GM18498 (cell line): ENCODE data around the gene JAGN1.
"Not testable (repeated sequence)": the region's sequence is repeated elsewhere in the genome, so short reads cannot be mapped to it uniquely, and the experiment has no call there.

Experiments used
- ATAC-seq: cut with Tn5 transposase; IDR thresholded peaks from one replicate; pipeline ENCODE4 v1.9.1; 2021; ENCODE audit warnings: mild to moderate bottlenecking, moderate library complexity; ENCODE audit not compliant: unreplicated experiment

JAGN1 gene

DNA sequence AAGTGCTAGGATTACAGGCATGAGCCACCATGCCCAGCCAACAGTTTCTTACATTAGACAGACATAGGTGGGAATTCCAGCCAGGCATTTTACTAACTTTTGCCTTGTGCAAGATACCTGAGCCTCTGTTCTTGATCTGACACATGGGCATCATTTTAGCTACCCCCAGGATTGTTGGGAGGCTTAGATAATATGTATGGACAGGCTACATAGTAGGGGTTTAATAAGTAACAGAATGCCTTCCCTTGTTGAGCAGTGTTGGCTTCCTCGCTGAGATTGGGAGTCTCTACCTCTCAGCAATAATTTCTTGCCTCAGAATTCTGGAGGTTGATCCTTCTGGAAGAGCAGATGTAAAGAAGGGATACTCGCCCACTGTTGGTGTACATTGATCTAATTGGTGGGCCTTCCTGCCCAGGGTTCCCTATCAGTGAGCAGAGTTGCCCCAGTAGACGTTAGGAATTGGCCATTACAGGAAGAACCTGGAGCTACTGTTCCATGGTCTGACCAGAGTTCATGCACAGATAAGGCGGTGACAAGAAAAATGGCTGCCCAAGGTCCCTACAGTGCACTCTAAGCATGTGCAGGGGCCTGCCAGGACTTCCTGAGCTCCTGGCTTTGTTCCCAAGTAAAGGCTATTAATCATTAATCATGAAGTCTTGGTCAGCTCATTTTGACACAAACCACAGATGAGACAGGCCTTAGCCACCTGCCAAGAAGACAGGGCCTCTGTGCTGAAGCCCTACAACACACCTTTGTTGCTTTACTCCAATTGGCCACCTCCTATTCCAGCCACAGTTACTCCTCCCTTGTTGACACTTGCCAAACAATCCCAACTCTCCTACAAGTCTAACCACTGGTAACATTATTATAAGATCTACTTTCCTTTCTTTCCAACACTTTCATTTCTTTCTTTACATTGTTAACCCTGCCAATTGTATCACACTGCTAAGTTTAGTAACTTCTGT, 7.3 kb downstream of the JAGN1 start:
- ATAC-seq, result no peak

DNA sequence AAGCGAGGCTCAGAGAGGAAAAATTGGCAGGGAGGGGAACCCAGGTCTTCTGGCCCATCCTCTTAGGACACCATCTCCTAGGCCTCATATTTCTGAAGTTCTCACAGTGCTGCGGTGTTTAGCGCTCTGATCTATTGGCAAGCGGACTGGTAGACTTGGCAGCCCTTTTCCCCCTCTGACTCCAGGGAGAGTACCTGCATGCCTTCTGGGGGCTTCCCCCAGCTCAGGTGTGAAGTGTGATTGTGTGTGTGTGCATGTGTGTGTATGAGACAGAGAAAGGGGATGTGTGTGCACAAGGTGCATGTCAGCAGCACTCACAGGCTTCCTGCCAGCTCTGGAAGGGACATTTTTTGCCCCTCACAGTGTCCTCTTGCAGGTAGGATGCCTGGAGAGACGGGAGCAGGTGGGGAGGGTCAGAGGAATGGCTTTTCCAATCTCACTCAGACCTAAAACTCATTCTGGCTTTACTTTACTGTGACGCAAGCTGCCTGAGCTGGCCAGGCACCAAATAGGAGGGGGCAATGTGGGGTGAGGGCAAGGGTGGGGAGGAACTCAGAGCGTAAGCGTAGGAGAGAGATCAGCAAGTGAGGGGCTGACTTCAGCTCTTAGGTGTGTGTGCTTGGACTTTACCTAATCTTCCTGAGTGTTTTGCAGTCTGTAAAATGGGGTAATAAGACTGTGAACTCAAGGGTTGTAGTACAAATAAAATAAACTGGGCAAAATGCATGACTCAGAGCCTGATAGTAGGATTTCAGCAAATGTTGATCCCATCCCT, 8.2 kb downstream of the JAGN1 start:
- no peak for ATAC-seq

DNA sequence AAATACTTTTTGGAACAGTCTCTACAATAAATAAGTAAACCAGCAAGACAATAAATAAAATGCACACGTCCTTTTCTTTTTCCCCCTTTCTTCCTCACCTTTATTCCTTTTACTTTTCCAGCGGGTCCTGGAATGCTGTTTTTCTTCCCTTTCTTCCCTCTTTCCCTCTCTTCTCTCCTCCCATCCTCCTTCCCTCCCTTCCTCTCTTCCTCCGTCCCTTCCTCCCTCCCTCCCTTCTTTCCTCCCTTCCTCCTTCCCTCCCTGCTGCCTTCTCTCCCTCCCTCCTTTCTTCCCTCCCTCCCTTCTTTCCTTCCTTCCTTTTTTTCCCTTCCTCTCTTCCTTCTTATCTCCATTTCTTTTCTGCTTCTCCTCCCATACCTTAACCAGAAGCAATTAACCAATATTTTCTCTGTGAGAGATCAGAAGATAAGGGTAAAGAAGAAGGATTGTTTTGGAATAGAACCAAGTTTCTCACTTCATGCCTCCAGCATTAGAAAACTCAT, 8.9 kb downstream of the JAGN1 start:
- ATAC-seq, result no peak

DNA sequence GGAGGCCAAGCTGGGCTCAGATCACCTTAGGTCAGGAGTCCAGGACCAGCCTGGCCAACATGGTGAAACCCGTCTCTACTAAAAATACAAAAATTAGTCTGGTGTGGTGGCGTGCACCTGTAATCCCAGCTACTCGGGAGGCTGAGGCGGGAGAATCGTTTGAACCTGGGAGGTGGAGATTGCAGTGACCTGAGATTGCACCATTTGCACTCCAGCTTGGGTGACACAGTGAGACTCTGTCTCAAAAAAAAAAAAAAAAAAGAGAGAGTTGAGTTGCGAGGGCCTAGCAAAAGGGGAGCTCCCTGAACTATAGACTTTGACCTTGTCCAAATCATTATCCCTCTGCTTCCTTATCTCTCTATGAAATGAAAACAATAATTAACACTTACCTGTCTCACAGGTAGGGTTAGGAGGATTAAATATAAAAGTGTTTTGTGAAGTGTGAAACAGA, 10.6 kb downstream of the JAGN1 start:
- ATAC-seq, result not testable (repeated sequence)

DNA sequence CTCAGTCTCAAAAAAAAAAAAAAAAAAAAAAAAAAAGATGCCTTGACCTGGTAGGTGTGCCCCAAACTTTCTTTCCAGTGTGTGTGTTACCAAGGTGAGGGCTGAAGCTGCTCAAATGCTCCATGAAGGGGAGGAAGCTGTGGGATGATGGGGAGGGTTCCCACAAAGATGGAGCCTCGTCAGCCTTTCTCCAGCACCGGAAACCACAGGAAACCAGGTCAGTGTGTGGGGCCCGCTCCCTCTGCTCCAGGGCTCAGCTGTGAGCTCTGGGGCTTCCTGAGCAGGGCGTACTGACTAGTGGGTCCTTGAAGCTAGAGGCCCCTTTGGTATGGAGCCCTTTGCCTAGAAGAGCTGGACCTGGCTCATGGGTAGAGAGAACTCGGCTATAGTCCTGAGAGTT, 11.6 kb downstream of the JAGN1 start:
- ATAC-seq, result no peak

DNA sequence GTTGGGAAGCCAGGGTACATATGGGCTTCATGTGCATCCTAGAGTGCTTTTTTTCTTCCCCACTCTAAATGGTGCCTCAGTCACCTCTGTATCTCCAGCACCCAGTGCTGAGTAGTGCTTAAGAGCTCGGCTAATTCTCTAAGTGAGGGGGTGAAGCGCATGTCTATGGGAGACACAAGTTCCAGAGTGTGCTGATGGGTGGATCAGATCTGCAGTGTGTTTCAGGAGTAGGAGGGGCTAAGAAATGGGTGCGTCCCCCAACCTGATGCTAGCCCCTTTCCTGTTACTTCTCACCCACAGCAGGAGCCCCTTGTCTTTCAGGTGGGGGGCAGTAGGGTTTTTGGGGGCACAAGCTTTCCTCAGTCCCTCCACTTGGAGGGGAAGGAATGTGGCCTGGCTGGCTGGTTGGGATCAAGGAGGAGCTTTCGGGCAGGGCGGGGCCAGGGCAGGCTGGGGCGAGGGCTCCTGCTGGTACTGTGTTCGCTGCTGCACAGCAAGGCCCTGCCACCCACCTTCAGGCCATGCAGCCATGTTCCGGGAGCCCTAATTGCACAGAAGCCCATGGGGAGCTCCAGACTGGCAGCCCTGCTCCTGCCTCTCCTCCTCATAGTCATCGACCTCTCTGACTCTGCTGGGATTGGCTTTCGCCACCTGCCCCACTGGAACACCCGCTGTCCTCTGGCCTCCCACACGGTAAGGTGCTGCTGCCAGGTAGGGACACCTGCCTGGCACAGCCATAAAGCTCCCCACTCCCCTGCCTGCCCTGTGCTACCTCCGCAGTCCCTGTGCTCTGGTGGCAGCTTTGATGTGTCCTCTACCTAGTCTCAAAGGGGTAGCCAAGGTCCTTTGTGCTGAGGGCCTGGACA, 12.2 kb downstream of the JAGN1 start, which contains the start of gene IL17RE:
IL17RE (plus strand) TSS at position 477 of the 866 bp plus-strand sequence; CDS start at position 562, 85 bp downstream.
- no peak for ATAC-seq

DNA sequence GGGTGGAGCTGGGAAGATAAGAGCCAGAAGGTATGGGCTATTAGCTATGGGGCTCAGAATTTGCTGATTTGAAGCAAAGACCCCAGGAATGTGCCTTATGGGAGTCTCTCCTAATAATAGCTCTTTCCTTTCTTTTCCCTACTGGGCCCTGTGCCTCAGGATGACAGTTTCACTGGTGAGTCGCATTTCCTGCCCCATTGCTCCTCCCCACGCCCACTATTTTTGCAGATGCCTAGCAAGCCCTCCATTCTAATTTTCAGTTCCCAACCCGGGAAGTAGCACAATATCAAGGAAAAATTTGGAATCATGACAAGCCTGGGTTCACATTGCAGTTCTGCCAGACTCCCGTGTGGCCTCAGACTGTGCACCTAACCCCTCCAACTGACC, 12.8 kb downstream of the JAGN1 start:
- ATAC-seq, result no peak

DNA sequence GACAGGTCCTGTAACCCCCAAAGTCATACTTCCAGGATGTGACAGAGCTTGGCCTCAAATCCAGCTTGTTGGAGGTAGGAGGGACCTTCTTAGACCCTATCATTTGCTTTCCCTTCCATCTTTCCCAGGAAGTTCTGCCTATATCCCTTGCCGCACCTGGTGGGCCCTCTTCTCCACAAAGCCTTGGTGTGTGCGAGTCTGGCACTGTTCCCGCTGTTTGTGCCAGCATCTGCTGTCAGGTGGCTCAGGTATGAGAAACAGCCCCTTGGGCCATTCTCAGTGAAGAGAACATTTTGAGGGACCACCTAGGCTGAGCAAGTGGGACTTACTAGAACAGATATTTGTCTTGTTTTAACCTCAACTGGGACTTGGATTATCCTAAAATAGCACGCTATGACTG, 13.5 kb downstream of the JAGN1 start:
- ATAC-seq, result no peak

DNA sequence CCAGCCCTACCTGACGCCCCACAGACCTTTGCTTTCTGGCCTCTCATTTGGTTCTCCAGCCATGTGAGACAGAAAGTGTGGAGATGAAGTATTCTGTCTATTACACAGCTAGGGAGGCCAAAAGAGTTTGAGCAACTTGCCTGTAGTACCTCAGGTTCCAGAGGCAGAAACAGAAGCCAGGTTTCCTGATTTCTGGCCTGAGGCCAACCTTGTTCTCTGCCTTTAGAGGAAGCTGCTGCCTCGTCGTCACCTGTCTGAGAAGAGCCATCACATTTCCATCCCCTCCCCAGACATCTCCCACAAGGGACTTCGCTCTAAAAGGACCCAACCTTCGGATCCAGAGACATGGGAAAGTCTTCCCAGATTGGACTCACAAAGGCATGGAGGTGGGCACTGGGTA, 16.1 kb downstream of the JAGN1 start:
- ATAC-seq, result no peak

DNA sequence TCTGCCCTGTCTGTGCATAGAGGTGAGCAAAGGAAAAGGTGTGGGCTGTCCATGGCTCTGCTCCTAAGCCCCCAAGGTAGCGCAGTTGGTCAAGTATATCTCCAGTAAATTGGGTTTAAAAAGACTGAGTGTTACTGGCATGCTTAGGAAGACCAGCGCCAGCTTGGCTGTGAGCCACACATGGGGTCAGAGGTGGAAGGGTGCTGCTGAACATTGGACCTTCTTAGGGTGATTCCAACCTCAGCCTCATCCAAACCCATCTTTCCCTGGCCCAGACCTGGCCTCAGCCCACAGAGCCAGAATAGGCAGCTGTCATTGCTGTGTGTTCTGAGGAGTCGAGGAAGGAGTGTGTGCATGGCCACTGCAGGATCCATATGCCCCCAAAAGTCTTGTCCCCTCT, 17.9 kb downstream of the JAGN1 start:
- ATAC-seq, result no peak

DNA sequence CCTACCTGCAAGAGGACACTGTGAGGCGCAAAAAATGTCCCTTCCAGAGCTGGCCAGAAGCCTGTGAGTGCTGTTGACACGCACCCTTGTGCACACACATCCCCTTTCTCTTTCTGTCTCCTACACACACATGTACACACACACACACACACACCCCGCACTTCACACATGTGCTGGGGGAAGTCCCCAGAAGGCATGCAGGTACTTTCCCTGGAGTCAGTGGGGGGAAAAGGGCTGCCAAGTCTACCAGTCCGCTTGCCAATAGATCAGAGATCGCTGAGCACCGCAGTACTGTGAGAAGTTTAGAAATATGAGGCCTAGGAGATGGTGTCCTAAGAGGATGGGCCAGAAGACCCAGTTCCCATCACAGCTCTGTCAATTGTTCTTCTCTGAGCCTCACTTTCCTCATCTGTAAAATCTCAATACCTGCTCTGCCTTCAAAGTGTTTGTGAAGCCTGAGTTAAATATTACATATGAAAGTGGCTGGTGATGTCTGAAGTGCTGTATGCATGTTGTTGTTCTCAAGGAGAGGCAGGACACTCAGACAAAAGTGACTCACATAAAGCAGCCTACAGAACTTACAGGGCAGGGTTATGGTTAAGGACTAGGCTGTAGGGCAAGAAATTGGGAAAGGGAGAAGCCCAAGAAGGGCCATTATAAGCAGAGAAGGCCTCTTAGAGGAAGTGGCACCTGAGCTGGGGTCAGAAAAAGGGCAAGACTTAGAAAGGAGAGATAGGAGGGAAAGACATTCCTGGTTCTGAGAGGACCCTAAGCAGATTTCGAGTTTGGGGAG, 19.0 kb downstream of the JAGN1 start:
- ATAC-seq, result no peak

DNA sequence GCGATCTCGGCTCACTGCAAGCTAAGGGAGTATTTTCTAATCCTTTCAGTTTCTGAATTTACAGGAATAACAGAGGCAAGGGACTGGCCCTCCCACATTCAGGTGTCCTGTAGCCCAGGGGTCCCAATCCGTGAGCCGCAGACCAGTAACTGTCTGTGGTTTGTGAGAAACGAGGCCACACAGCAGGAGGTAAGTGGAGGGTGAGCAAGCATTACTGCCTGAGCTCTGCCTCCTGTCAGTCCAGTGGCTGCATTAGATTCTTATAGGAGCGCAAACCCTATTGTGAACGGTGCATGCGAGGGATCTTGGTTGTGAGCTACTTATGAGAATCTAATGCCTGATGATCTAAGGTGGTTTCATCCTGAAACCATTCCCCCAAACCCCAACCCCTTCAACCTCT, 21.5 kb downstream of the JAGN1 start:
- no peak for ATAC-seq

DNA sequence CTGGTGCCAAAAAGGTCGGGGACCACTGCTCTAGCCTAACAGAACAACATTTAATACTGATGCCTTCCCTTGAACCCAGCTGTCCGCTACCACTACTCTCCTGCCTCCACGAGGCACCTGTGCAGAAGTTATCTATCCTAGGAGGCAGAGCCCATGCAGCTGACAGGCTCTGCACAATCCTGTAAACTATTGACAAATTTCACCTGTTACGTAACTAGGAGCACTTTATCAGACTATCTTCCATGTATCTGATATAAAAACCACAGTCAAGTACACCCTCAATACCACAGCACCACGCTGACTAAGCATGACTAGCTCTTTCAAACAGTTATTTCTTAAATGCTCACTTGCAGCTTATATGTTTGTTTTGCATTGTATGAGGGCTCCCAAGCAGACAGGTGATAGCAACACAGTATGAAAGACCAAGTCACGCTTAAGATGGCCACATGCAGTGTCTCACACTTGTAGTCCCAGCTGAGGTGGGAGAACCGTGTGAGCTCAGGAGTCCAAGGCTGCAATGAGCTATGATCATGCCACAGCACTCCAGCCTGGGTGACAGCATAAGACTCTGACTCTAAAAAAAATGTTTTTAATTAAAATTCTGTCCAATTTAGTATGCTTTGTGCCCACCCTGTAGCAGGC, 22.0 kb downstream of the JAGN1 start:
- ATAC-seq, result no peak

DNA sequence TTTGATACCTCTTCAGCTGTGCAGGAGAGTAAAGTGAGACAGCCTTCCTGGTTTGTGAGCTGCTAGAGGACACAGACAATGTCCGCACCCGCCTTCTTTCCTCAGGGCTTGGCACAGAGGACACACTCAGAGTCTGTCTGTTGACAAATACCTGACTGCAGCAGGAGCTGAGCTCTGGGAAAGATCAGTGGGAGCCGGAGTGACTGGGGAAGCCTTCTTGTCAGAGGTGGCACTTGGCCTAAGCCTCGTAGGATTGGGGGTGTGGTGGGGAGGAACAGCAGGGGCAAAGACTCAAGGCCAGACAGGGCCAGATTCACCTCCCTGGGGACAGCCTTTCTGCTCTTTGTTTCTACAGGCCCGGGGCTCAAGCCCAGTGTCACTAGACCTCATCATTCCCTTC, 23.2 kb downstream of the JAGN1 start:
- no peak for ATAC-seq

DNA sequence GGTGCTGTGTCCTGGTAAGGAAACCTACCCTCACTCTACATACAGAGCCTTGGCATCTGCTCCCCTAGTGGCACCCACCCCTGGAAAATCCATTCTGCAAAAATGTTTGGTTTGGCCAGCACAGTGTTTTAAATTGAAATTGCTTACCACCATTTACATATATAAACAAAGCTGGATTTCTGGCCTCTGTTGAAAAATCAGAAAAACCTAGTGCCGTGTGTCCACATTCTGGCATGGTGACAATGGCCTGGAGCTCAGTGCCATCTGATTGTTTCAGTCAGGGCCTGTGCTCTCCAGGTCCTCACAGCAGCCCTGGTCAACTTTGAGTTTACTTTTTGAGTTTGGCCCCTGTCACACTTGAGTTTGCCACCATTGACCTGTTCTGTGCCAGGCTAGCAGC, 23.6 kb downstream of the JAGN1 start:
- no peak for ATAC-seq

DNA sequence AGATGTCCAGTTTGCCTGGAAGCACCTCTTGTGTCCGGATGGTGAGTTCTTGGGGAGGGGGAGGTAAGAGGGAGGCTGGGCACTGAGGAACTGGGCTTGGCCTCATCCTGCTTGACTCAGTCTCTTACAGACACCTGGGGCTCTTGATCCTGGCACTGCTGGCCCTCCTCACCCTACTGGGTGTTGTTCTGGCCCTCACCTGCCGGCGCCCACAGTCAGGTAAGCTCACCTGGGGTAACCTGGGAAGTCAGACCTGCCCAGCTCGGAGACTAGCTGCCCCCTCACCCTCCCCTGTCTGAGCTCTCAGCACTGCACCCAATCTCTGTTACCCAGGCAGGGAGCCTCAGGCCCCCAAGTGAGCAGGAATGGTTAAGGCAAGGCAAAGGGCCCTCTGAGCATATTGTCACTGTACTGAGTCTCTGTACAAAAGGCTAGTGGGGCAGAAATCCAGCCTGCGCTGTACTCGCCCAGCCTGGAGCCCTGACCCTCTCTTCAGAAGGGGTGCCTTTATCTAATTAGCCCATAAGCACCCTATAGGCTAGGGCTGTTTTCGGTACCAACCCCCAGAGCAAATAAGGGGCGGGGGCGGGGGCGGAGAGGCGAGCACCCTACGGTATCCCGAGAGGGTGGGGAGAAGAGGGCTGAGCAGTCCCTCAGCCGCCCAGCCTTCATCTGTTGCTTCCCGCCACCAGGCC, 24.3 kb downstream of the JAGN1 start:
- no peak for ATAC-seq

DNA sequence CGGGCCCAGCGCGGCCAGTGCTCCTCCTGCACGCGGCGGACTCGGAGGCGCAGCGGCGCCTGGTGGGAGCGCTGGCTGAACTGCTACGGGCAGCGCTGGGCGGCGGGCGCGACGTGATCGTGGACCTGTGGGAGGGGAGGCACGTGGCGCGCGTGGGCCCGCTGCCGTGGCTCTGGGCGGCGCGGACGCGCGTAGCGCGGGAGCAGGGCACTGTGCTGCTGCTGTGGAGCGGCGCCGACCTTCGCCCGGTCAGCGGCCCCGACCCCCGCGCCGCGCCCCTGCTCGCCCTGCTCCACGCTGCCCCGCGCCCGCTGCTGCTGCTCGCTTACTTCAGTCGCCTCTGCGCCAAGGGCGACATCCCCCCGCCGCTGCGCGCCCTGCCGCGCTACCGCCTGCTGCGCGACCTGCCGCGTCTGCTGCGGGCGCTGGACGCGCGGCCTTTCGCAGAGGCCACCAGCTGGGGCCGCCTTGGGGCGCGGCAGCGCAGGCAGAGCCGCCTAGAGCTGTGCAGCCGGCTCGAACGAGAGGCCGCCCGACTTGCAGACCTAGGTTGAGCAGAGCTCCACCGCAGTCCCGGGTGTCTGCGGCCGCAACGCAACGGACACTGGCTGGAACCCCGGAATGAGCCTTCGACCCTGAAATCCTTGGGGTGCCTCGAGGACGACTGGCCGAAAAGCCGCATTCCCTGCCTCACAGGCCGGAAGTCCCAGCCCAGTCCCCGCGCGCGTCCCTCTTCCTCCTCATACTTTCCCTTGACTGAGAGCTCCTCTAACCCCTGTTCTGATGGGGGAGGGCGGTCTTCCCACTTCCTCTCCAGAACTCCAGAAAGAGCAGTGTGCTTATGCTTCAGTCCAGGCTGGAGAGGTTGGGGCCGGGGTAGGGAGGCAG, 25.1 kb downstream of the JAGN1 start:
- ATAC-seq, result peak; percentile 51

DNA sequence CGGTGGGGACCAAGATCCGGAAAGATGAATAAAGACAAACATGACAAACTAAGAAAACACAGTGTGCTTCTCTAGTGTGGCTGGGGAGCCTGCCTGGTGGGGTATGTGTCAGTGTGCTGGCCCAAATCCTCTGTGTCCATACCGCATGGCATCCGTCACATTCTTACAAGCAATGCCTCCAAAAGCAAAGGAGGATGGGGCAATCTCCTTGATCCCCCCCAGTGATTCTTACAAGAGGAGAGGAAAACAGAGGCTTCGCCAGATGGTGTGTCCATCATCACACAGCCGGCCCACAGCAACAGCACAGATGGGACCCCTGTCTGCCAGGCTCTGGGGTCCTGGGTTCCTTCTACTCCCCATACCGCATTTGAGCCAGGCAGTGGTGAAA, 25.9 kb downstream of the JAGN1 start:
- no peak for ATAC-seq
